ENCODE data around the gene KLHDC7B. TPM values are rescaled to one million over a fixed set of nuclear protein-coding genes. Genes with fewer than 3 reads are reported as not detected.

Gene KLHDC7B
- total and polyA plus RNA-seq, 2 of the 13 experiments (the other 11 are each of a cell fraction or from before 2014, with no cell fraction given) = 0.11 TPM; not detected in 1

GRCh38 chr22:50525104-50525857, 20.4 kb upstream of the KLHDC7B start, which contains the start of gene SCO2 (continued):
- TF ChIP-seq ZNF788 (CRISPR knock-in tag; IDR thresholded peaks at IDR 0.05; ENCODE audit: borderline replicate concordance) (peak; percentile 92), ZGPAT (CRISPR knock-in tag; IDR thresholded peaks at IDR 0.05) (peak; percentile 89), POLR2A (IDR thresholded peaks at IDR 0.05; ENCODE audit: insufficient read depth in 1 of 2, low read depth in 2 of 2, low read length in 2 of 2) (peak in 1 of 2 experiments; percentile 47; a peak in 2 of 4 replicates), ZNF615 (CRISPR knock-in tag; IDR thresholded peaks at IDR 0.05; ENCODE audit: borderline replicate concordance) (no peak), ARNTL (CRISPR knock-in tag; IDR thresholded peaks at IDR 0.05) (peak; percentile 82), TAF1 (CRISPR knock-in tag; IDR thresholded peaks at IDR 0.05) (peak; percentile 78), ZNF703 (CRISPR knock-in tag; IDR thresholded peaks at IDR 0.05; ENCODE audit: borderline replicate concordance) (0 out of 2 replicates have a peak, but pooled peaks have one; percentile 64), ZNF431 (CRISPR knock-in tag; IDR thresholded peaks at IDR 0.05; ENCODE audit: borderline replicate concordance, low read depth) (no peak; the same call in 1 of the 2 replicates), HOXA5 (CRISPR knock-in tag; IDR thresholded peaks at IDR 0.05) (no peak; the same call in 1 of the 2 replicates), MAFK (conservative IDR thresholded peaks at IDR 0.05 in 1 of 2, IDR thresholded peaks at IDR 0.05 in 1 of 2; ENCODE audit: low read length in 2 of 2) (peak; percentile 40 to 76; a peak in 3 of 4 replicates), ZNF143 (CRISPR knock-in tag; IDR thresholded peaks at IDR 0.05) (peak; percentile 79), PTBP1 (IDR thresholded peaks at IDR 0.05; ENCODE audit: low read depth, low read length, poor library complexity, severe bottlenecking) (no peak), ZNF256 (CRISPR knock-in tag; conservative IDR thresholded peaks at IDR 0.05) (no peak), ZNF614 (CRISPR knock-in tag; IDR thresholded peaks at IDR 0.05; ENCODE audit: borderline replicate concordance) (peak; percentile 52; the same call in 1 of the 2 replicates), FOXA3 (CRISPR knock-in tag; IDR thresholded peaks at IDR 0.05) (peak; percentile 44; the same call in 1 of the 2 replicates), ZEB1 (IDR thresholded peaks at IDR 0.05; ENCODE audit: insufficient replicate concordance, low read depth) (no peak), ZNF567 (CRISPR knock-in tag; IDR thresholded peaks at IDR 0.05; ENCODE audit: borderline replicate concordance) (peak; percentile 98), FOXA1 (IDR thresholded peaks at IDR 0.05) (no peak), FOXA1 (CRISPR knock-in tag; IDR thresholded peaks at IDR 0.05) (peak; percentile 46; the same call in 1 of the 2 replicates), ZNF276 (CRISPR knock-in tag; IDR thresholded peaks at IDR 0.05; ENCODE audit: low read depth) (peak; percentile 63; the same call in 1 of the 2 replicates), XBP1 (CRISPR knock-in tag; IDR thresholded peaks at IDR 0.05) (no peak), ZSCAN12 (CRISPR knock-in tag; IDR thresholded peaks at IDR 0.05) (peak; percentile 86; the same call in 1 of the 2 replicates), ZNF883 (CRISPR knock-in tag; IDR thresholded peaks at IDR 0.05; ENCODE audit: not compliant biosample characterization) (peak; percentile 62), NCOR1 (IDR thresholded peaks at IDR 0.05; ENCODE audit: borderline replicate concordance, low read length) (peak; percentile 65; the same call in 1 of the 2 replicates), GTF3A (CRISPR knock-in tag; conservative IDR thresholded peaks at IDR 0.05) (no peak), PLRG1 (conservative IDR thresholded peaks at IDR 0.05) (no peak), ARNT (IDR thresholded peaks at IDR 0.05) (no peak), ADNP (CRISPR knock-in tag; IDR thresholded peaks at IDR 0.05) (no peak), JDP2 (CRISPR knock-in tag; IDR thresholded peaks at IDR 0.05; ENCODE audit: borderline replicate concordance) (no peak), HNRNPH1 (optimal IDR thresholded peaks at IDR 0.05; ENCODE audit: low read depth, low read length) (no peak)
